HL-60/S4 treated with retinoic acid at 250 ng/mL for 4 days and 3 days (cell line): ENCODE results near the gene PHIP.
"Not testable (repeated sequence)": the region's sequence is repeated elsewhere in the genome, so short reads cannot be mapped to it uniquely, and the experiment has no call there.

Source experiments
- in situ Hi-C: fragments of 300-500 bp; cut with MboI; formaldehyde crosslinking; loops from 2 replicates; pipeline ENCODE4 v1.7.0; 2022; ENCODE audit warnings: low sequenced_read_pairs

PHIP gene

DNA sequence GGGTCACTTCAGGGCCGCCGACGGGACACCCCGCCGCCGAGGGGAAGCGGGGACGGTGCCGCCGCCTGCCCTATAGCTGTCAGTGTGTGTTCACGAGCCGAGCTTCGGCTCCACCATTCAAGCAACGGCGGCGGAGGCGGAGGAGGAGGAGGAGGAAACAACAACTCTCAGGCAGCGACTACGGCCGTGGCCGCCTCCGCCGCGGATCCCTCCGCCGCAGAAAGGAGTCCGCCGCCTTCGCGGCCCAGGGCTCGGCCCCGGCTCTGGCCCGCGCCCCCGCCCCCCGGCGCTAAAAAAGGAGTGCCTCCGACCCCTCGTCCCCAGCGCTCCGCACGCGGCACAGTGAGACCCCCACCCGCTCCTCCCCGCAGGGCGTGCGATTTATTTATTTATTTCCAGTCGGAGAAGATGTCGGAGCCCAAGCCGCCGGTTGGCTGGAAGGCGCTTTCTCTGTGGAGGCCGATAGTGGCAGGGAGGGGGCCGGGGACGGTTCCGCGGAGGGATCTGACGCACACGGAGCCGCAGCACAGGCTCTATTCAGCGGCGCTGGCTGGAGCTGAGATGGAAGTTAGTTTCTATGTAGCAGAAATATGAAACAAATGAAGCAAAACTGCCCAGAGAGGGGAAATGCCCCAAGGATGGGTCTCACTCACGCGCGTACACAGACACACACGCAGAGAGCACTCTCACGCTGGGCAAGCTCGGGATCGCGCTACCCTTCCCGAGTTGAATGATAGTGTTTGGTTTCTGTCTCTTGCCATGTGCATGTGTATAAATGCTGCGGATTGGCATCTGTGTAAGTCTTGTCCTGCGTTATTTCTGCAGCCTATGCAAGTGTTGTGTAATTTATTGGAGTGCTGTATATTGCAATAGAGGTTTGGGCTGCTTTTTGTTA, at the start of gene PHIP:
TSS of gene PHIP (minus strand) at position 180 of the 895 bp plus-strand sequence. CDS start 186 bp downstream, outside the sequence.
- in situ Hi-C loops, result no loop called here

DNA sequence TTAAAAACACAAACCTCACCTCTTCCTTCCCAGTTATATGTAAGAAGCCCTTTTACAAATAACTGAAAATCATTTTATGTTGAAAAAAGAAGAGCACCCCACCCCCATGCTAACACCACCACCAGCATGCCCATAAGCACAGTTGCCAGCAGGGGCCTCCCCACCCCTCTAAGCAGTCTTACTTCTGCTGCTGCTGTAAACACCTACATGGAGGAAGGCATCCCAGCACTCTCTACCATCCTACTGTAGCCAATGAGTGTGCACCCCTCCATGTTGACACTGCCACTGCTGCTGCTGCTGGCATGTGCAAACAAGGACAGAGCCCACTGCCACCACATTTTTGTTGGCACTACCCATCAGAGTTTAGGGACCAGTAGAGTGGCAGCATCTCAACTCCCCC, 49.6 kb upstream of the PHIP start:
- in situ Hi-C loops, result no loop called here

DNA sequence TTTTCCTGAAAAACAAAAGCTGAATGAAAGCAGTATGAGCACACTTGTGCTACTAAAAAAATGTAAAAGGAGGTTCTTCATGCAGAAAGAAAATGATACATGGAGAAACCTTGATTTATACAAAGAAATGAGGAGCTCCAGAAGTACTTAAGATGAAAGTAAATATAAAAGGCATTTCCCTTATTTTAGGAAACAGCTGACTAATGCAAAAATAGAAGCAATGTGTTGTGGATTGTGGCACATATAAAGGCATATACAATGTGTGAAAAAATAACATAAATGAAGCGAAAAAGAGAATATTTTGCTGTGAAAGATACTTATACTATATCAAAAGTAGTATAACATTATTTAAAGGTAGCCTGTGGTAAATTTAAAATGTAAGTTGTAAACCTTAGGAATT, 41.2 kb upstream of the PHIP start:
- in situ Hi-C loops, result no loop called here

DNA sequence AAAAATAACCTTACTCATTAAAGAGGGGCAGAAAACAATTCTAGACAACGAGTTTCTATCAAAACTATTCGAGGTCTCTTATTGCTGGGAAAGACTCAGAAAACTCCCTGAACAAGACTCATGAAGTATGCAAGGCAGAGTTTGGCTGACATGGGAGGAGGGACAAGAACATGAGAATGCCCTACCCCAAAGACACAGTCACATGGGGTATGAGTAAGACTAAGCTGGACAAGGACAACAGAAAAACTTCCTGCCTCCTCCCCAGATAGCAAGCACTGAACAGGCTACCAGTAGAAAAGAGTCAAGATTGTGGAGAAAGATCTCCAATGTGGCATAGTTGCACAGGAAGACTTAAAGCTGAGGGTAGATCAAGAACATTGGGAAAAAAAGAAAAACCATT, 39.7 kb upstream of the PHIP start:
- in situ Hi-C loops, result no loop called here

DNA sequence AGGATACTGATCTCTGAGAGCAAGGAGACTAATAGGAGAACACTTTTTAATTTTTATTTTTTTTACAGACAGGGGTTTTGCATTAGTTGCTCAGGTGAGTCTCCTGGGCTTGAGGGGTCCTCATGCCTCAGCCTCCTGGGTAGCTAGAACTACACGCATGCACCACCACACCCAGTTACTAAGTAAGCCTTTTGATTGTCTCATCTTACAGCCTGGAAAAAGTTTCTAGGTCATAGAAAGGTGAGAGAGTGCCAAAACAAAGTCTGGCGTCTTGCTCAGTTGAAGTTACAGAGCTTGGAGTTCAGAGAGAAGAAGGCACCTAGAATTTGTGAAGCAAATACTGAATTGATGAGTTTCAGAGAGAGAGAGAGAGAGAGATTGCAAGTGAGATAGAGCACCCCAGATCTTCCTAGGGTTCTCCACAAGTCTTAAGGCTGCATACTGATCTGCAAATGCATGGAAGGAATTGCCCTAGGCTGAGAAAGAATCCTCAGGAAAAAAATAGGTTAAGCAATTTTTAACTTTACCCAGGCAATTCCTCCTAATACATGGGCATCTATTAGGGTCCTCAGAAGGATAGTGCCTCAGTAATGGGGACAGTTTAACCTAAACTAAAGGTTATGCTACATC, 37.6 kb upstream of the PHIP start:
- in situ Hi-C loops, result no loop called here

DNA sequence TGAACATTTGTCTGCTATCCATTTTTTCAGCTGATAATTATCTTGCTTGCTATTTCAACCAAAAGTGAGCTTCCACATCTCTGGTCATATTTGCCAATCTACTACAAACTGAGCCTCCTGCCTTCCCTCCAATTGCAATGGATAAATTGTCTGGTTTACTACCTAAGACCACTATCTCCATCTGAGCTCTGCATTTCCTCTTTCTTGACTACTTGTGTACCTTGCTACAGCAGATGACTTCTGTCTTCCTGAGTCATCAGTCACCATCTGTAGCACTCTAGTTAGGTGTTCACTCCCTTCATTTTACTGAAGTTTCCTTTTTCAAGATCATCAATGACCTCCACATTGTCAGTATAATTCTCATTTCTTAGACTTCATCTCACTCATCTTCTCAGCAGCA, 33.5 kb upstream of the PHIP start:
- in situ Hi-C loops, result no loop called here

DNA sequence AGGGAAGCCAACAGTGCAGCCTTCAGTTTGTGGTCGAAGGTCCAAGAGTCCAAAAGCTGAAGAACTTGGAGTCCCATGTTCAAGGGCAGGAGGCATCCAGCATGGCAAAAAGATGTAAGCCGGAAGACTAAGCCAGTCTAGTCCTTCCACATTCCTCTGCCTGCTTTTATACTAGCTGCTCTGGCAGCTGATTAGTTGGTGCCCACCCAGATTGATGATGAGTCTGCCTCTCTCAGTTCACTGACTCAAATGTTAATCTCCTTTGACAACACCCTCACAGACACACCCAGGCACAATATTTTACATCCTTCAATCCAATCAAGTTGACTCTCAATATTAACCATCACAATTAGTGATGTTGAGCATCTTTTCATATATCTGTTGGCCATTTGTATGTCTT, 23.1 kb upstream of the PHIP start:
- in situ Hi-C loops, result no loop called here

DNA sequence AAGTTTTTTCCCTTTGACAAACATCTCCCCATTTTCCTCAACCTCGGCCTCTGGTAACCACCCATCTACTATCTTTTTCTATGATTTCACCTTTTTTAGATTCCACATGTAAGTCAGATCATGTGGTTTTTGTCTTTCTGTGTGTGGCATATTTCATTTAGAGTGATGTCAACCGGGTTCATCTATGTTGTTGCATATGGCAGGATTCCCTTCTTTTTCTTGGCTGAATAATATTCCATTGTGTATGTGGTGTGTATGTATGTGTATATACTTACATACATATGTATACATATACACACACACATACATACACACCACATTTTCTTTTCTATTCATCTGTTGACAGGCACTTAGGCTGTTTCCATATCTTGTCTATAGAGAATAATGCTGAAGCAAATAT, 22.2 kb upstream of the PHIP start:
- in situ Hi-C loops, result no loop called here

DNA sequence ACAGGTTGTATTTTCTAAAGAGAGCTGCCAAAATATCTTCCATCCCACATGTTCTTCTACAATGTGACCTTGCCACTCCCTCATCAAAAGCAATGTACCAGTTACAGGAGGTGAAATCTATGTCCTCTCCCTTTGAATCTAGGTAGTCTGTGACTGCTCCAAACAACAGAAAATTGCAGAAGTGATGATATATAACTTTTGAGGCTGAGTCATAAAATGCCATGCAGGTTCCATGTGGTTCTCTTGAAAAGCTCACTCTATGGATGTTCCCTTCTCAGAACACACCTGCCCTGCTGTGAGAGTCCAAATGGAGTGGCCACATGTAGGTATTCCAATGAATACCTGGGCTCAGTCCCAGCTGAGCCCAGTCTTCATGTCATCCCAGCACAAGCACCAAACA, 16.9 kb upstream of the PHIP start:
- in situ Hi-C loops, result no loop called here

DNA sequence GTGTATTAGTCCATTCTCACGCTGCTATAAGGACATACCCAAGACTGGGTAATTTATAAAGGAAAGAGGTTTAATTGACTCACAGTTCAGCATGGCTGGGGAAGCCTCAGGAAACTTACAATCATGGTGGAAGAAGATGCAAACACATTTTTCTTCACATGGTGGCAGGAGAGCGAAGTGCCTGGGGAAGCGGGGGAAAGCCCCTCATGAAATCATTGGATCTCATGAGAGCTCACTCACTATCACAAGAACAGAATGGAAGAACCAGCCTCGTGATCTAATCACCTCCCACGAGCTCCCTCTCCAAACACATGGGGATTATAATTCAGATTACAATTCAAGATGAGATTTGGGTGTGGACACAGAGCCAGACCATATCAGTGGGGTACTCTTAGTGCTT, 13.7 kb upstream of the PHIP start:
- in situ Hi-C loops, result not testable (repeated sequence)

DNA sequence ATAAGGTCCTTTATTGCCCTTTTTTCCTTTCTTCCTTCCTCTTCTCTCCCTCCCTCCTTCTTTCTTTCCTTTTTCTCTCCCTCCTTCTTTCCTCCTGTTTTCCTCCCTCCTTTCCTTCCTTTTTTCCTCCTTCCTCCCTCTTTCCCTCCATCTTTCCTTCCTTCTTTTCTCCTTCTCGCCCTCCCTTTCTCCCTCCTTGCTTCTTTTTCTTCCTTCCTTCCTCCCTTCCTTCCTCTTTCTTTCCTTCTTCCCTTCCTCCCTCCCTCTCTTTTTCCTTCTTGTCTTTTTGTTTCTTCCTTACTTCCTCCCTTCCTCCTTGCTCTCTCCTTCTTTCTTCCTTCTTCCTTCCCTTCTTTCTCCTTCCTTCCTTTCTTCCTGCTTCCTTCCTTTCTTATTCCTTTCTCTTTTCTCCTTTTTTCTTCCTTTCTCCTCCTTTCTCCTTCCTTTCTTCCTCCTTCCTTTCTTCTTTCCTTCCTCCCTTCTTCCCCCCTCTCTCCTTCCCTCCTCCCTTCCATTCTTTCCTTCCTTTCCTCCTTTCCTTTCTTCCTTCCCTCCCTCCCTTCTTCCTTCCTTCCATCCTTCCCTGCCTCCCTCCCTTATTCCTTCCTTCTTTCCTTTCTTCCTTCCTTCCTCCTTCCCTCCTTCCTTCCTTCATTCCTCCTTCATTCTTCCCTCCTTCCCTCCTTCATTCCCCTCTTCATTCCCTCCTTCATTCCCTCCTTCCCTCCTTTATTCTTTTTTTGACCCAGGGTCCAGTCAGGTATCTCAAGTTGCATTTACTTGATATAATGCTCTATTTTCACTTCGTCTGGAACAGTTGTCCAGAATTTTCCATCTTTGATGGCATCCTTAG, 11.7 kb upstream of the PHIP start:
- in situ Hi-C loops, result no loop called here

DNA sequence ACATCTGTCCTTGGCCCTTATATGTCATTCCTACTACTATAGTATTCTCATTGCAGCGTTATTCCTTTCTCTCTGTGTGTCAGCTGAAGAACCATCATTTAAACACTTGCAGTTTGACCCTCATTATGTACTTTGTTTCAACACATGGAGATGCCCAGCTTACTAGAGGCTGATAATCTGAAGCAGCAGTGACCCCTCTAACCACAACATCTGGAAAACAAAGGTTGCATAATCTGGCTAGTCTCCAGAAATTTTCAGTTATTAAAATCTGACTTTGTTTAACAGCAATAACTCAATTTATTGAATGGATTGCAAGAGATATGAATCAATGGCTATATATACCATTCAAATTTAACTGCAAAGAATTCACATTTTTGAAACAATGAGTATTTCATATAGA, 6.6 kb upstream of the PHIP start:
- in situ Hi-C loops, result no loop called here

DNA sequence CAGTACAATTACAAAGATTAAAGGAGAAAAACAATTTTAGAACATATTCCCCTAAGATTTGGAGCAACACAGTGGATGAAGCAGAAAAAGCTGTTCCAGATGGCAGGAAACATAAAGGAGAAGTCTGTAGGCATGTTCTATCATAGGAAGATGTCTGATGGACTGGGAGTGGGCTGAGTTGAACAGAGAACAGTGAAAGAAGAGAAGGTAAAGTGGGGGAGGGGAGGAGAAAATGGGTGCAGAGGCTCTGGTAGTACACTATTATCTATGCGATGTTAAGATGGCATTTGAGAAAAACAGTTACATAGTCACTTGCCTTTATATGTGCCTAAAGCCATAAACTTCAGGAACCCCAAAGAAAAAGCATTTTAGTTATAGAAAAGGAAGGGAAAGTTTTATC, 4.2 kb upstream of the PHIP start:
- in situ Hi-C loops, result no loop called here

DNA sequence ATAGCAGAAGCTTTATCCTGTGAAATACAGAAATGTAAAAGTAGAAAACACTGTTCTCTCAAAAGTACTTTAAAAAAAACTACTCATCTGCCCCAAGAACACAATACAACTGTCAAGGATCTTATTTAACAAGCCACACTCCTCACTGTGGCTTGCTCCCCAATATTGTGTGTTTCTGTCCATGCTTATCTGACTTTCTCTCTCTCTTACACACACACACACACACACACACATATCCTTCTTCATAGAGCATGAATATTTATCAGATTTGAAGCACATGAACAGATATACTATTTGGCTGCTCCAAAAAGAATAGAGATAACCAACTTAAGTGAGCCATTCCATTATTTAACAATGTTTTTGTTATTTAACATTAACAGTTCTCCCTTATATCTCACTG, 3.6 kb upstream of the PHIP start:
- in situ Hi-C loops, result no loop called here

DNA sequence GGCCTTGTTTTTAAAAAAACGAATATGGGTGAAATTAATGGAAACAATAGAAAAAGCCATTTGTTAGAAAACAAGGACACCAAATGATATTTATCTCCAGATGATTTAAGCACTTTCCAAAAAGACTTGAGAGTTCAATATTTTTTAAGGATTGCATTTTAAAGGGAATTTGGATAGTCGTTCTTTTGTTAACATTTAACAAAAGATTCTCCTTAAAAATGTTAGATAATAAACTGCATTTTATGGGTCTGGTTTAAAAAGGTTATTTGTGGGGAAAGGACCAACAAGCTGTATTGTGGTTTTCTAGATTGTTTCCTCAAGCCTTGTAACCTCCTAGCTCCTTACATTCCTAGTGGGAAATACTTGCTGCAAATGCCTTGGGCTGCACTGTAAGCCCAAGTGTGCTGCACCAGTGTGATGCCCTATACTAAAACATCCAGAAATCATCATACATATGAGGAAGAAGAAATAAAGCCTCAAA, 1.5 kb upstream of the PHIP start:
- in situ Hi-C loops, result no loop called here

DNA sequence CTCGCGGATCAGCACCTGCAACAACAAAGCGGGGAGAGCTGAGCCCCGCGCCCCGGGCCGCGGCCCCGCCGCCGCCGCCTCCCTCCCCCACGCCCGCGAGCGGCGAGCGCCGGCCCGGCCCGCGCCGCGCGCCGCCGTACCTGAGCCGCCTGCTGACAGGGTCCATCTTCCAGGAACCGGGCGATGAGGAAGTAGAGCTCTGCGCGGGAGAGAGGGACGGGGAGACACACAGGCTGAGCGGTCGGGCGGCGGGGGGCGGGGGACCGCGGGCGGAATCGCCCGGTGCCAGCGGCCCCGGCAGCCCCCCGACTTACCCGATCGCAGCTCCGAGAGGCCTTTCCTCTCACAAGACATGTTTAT, 359 bp downstream of the PHIP start:
- in situ Hi-C loops, result no loop called here

DNA sequence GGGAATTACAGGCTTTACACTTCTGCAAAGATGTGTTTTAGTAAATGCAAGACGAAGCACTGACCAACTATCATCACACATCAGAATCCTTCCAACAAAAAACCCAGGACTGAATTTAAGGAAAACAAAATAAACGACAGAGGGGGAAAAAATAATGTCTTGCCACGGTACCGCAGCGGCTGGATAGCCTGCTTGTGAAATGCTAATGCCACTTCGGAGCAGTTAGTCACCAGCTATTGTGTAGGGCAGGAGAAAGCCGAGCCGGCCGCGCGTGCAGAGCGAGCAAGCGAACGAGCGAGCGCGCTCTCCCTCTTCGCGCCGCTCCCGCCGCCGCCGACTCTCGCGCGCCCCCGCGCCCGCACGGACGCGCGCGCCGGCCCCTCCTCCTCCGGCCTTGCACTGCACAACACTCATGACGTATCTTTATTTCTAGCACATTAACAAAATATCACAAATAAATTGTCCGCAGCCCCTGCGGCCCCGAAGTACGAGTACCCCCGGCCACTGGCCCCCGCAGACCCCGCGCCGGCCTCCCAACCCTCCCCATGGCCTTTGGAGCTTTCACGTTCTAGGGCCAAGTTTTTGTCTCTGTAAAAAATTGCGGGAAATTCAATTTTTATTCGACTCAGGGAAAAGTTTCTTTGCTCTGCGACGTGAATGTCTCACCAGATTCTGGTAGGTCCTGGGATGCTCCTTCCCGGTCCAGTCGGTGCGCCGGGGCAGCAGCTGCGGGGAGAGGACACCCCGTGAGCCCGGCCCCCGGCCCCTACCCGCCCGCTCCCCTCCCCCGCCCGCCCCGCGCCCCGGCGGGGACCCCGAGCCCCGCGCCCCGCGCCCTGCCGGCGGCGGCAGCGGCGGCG, 1.0 kb downstream of the PHIP start:
- in situ Hi-C loops, result no loop called here

DNA sequence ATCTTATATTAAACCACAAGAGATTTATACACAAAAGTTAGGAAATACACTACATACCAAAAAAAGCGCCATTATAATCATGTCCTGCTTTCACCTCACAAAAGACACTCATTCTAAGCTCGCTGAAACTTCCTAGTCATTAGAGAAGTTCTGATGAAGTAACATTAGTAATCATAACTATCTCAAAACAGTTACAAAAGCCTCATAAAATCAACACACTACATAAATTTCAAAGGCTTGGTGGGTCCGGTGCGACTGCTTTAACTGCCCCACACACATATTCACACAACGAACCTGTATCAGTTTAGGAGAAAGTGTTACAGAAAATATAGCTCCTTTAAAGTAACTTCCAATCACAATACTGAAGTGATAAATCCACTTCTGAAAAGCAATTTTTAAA, 1.9 kb downstream of the PHIP start:
- in situ Hi-C loops, result no loop called here

DNA sequence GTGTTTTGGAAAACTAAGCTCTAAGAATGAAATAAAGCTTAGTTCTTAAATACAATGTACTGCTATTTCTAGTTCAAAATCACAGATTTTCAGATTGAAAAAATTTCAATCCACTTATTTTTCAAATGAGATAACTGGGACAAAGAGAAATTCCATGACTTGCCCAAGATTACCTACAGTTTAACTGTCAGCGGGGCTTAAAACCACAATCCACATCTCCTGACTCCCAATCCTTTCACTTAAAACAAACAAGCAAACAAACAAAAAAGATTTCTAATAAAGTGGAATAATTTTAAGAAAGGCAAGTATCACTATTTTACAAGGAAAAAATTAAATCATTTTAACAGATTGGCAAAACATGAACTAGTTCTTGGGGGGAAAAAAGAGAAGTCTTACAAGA, 4.2 kb downstream of the PHIP start:
- in situ Hi-C loops, result no loop called here

DNA sequence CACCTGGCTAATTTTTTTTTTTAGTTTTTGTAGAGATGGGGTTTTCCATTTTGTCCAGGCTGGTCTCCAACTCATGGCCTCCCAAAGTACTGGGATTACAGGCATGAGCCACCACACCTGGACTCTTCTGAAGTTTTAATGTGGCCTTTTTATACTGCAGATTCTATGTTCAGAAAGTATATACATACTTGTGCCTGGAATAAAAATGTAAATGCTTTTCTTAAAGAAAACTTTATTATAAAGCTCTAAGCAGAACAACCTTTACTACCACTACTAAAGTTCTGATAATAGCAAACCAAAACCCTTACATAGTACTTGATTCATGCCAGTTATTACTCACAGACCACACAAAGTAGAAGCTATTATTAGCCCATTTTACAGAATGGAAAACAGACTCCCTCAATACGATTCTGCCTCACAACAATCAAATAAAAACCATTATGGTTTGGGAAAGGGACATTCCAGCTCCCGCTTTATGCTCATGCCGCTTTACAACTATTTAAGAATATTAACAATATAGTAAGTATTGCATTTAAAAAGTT, 5.3 kb downstream of the PHIP start:
- in situ Hi-C loops, result no loop called here
